Vagina (tissue), 2 donors: ENCODE measurements around the gene AGPAT3.

ENCODE experiments used
- POLR2A ChIP-seq, 2 donors: fragments of 450-650 bp; IDR thresholded peaks; one replicate each; pipeline ENCODE4 v1.6.1; 2017; ENCODE audit warnings: antibody characterized with exemption in 2 of 2, mild to moderate bottlenecking in 2 of 2, moderate library complexity in 2 of 2
- TF ChIP-seq, protein P1 (sequence below), 3 experiments: fragments of 450-650 bp in 2 of 3; fragments of 200-600 bp in 1 of 3; sonication (generic) in 1 of 3; IDR thresholded peaks; one replicate each; pipeline ENCODE4 v1.5.1; 2017 to 2019; ENCODE audit warnings: antibody characterized with exemption in 3 of 3, mild to moderate bottlenecking in 2 of 3, moderate library complexity in 2 of 3

DNA sequence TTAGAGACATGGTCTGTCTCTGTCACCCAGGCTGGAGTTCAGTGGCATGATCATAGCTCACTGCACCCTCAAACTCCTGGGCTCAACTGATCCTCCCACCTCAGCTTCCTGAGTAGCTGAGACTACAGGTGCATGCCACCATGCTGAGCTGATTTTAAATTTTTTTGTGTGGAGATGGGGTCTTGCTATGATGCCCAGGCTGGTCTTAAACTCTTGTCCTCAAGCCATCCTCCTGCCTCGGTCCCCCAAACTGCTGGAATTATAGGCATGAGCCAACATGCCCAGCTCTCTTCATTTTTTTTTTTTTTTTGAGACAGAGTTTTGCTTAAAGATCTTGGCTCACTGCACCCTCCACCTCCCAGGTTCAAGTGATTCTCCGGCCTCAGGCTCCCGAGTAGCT is 24.8 kb upstream of the AGPAT3 start:
- no peak for TF ChIP-seq POLR2A (IDR thresholded peaks at IDR 0.05)
- TF ChIP-seq, protein P1, sequence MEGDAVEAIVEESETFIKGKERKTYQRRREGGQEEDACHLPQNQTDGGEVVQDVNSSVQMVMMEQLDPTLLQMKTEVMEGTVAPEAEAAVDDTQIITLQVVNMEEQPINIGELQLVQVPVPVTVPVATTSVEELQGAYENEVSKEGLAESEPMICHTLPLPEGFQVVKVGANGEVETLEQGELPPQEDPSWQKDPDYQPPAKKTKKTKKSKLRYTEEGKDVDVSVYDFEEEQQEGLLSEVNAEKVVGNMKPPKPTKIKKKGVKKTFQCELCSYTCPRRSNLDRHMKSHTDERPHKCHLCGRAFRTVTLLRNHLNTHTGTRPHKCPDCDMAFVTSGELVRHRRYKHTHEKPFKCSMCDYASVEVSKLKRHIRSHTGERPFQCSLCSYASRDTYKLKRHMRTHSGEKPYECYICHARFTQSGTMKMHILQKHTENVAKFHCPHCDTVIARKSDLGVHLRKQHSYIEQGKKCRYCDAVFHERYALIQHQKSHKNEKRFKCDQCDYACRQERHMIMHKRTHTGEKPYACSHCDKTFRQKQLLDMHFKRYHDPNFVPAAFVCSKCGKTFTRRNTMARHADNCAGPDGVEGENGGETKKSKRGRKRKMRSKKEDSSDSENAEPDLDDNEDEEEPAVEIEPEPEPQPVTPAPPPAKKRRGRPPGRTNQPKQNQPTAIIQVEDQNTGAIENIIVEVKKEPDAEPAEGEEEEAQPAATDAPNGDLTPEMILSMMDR (IDR thresholded peaks at IDR 0.05) = no peak
